A549 treated with CORT108297 at 1 μM for 4 hours (cell line): ENCODE measurements around the gene BLTP2. TPM values are rescaled to one million over a fixed set of nuclear protein-coding genes. Genes with fewer than 3 reads are reported as not detected.

Source experiments
- total RNA-seq: library from RNA; stranded (reverse); fragments of 200-300 nt; extraction: Qiagen RNA extraction; gene quantifications from 5 replicates; pipeline ENCODE4 v1.2.3, GENCODE V29; 2022

Gene BLTP2
- 51.4 to 78.0 TPM (median 62.9 TPM) in 5 replicates for total RNA-seq

DNA sequence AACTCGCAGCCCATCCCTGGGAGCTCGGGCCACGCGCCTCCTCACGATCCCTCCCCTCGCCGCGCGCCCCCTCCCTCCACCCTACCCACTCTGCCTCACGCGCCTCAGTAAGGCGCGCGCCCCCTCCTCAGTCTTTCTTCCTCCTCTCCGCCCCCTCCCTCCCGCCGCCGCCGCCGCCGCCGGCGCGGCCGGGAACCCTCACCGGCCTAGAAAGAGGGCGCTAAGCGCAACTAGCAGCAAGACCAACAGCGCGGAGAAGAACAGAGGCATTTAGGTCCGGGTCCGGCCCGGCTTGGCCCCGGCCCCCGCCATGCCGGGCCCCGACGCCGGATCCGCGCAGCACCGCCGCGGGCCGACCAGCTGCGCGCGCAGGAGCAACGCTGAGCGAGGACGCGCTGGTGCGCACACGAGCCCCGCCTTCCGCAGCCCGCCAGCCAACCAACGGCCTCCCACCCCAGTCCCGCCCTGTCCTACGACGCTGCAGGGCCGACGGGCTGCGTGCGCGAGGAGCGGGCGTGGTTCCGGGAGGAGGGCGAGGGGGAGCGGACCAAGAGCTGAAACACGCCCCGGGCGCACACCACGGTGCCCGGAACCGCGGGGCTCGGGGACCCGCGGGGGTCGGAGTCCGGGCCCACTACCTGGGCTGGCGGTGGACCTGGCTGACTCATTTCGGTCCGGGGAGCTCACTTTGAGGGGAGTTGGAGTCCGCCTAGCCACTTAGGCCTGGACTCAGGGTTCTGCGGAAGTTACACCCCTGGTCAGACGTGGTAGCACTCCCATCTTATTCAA lies at the start of gene BLTP2:
Gene BLTP2, minus strand, starts transcription at position 372 of the 789 bp plus-strand sequence. Its CDS starts 102 bp downstream, at position 270.

DNA sequence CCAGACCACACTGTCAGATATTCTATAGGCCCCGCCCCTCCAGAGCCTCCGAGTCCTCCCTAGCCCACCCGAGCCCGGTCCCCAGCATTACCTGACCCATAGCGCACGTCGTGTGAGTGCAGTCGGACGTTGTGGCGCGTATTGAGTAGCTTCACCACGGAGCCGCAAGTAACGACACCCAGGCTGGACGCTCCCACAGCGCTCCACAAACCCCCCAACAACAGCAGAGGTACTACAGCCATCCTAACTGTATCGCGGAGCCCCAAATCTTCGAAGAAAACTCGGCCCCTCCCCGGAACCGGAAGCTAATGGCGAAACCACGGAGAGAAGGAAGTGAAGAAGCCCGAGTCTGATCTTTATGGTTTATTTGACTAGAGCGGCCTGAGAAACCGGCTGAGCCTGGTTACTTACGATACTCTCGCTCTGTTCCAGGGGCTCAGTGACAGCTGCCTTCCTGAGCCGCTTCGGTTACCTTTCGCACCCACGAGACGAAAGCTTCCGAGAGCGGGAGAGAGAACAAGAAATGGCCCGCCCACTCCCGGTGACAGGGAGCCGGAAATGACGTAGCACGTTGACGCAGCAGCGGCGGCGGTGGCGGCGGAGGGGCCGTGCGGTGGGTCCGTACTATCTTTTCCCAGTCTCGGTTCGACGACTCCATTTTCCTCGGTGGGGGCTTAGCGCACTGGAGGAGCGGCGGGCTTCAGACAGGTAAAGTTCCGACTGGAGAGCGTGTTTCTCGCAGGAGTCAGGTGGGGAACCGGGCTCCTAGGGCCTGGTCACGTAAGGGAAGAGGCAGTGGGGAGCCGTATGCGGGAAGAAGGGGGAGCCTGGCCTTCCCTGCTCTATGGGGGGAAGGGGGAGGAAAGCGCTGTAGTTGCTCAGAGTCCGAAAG lies 16.9 kb upstream of the BLTP2 start, which contains the start of the genes SDF2 and SUPT6H:
Gene SDF2, minus strand, starts transcription at position 272 of the 892 bp plus-strand sequence. Its CDS starts 30 bp downstream, at position 242.
Gene SUPT6H, plus strand, starts transcription at position 571 of the 892 bp plus-strand sequence. CDS start 11,197 bp downstream, outside the sequence.

DNA sequence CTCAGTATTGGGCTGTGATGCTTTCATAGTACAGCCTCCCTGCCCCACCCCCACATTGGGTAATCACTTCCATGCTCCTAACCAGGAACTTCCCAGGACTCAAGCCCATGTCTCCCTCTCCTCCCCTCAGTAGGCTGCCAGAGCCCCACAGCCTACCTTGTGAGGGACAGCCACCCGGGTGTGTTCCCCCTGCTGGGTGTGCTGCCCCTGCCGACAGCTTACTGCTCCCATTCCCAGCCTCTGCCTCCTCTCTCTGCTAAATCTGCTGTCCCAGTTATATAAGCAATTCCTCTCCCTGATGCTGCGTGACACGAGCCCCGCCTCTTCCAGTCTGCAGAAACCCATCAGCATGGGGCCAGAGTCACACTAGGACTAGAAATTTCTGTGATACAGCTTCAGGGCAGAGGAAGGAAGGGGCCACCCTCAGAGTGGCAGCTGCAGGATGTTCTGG lies 31.0 kb downstream of the BLTP2 start, which contains the start of gene RSKR:
Gene RSKR, minus strand, starts transcription at position 255 of the 451 bp plus-strand sequence. Its CDS starts 24 bp downstream, at position 231.

DNA sequence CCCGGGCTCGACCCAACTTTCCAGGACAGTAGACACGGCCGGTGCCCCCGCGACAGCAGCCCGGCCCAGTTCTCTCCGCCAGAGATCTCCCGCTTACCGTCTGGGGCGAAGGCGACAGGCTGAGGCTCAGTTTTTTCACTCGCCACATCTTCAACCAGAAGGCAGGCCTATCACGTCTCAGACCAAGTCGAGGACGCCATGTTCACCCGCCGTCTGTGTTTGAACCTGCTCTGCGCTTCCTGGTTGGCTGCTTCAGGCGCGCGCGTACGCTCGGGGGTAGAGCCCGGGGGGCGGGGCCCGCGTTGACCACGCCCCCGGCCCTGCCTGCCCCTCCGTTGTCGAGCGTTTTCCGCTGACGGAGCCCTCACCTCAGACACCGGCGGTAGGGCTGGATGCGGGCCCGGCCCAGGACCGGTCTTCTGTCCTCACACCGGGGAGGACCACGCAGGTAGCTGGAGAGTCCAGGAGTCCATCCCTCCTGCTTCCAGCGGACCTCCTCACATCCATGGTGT lies 46.1 kb downstream of the BLTP2 start, which contains the start of gene SPAG5:
Gene SPAG5, minus strand, starts transcription at position 227 of the 512 bp plus-strand sequence. Its CDS starts 79 bp downstream, at position 148.

Other genes starting within 250 kb of the BLTP2 start
- gene SLC46A1, start 238.9 kb downstream of the BLTP2 start, total RNA-seq, result 15.8 to 22.8 TPM (median 20.7 TPM) in 5 replicates
- gene SLC13A2, start 171.5 kb downstream of the BLTP2 start, total RNA-seq, result 0.06 to 0.15 TPM (median 0.12 TPM) in 5 replicates
- gene FOXN1, start 138.8 kb downstream of the BLTP2 start, total RNA-seq, result 0.02 to 0.06 TPM (median 0.04 TPM) in 4 of 5 replicates, not detected in the other
- gene UNC119, start 92.5 kb downstream of the BLTP2 start, total RNA-seq, result 22.3 to 36.4 TPM (median 32.0 TPM) in 5 replicates
- 55.5 to 65.3 TPM (median 61.2 TPM) in 5 replicates for gene PIGS, start 73.6 kb downstream of the BLTP2 start, total RNA-seq
- gene ALDOC, start 68.3 kb downstream of the BLTP2 start, total RNA-seq, result 1.6 to 2.8 TPM (median 2.1 TPM) in 5 replicates
- 69.8 to 83.9 TPM (median 78.3 TPM) in 5 replicates for gene SPAG5, start 46.1 kb downstream of the BLTP2 start, total RNA-seq
- 3.0 to 5.5 TPM (median 4.8 TPM) in 5 replicates for gene RSKR, start 31.0 kb downstream of the BLTP2 start, total RNA-seq
- 82.2 to 85.5 TPM (median 83.0 TPM) in 5 replicates for gene SDF2, start 16.7 kb upstream of the BLTP2 start, total RNA-seq
- 67.6 to 75.2 TPM (median 73.5 TPM) in 5 replicates for gene SUPT6H, start 17.0 kb upstream of the BLTP2 start, total RNA-seq
- gene PROCA1, start 66.7 kb upstream of the BLTP2 start, total RNA-seq, result 1.0 to 1.7 TPM (median 1.1 TPM) in 5 replicates
- gene RAB34, start 72.7 kb upstream of the BLTP2 start, total RNA-seq, result 227 to 270 TPM (median 264 TPM) in 5 replicates
- gene RPL23A, start 74.8 kb upstream of the BLTP2 start, total RNA-seq, result 2,007 to 2,316 TPM (median 2,128 TPM) in 5 replicates
- 31.9 to 55.5 TPM (median 50.7 TPM) in 5 replicates for gene TLCD1, start 81.1 kb upstream of the BLTP2 start, total RNA-seq
- gene NEK8, start 83.6 kb upstream of the BLTP2 start, total RNA-seq, result 3.3 to 5.5 TPM (median 4.4 TPM) in 5 replicates
- 55.3 to 91.7 TPM (median 86.7 TPM) in 5 replicates for gene TRAF4, start 98.9 kb upstream of the BLTP2 start, total RNA-seq
- 25.7 to 31.0 TPM (median 27.7 TPM) in 5 replicates for gene FAM222B, start 197.6 kb upstream of the BLTP2 start, total RNA-seq
- gene ERAL1, start 209.9 kb upstream of the BLTP2 start, total RNA-seq, result 72.4 to 90.0 TPM (median 86.4 TPM) in 5 replicates